GM13977 (cell line): Measurements from ENCODE around the gene NPAS3.

Experiments
- DNase-seq: peaks from one replicate; pipeline ENCODE4 v3.0.0; 2012; ENCODE audit warnings: low spot score
- in situ Hi-C: fragments of 300-500 bp; cut with MboI; formaldehyde crosslinking; loops from one replicate; pipeline ENCODE4 v1.12.0; 2022; ENCODE audit warnings: low sequenced_read_pairs, low pct_unique_long_range_greater_than_20kb, mixed read lengths, inconsistent platforms; ENCODE audit not compliant: unreplicated experiment
- TF ChIP-seq, protein P1 (sequence below): IDR thresholded peaks from 2 replicates; pipeline ENCODE4 v1.5.1; 2012; ENCODE audit warnings: mild to moderate bottlenecking, control low read depth; ENCODE audit not compliant: insufficient read depth; ENCODE audit errors: extremely low read depth, missing control alignments

NPAS3 gene

GRCh38 chr14:33792009-33792719, 853.5 kb downstream of the NPAS3 start:
- TF ChIP-seq, protein P1, sequence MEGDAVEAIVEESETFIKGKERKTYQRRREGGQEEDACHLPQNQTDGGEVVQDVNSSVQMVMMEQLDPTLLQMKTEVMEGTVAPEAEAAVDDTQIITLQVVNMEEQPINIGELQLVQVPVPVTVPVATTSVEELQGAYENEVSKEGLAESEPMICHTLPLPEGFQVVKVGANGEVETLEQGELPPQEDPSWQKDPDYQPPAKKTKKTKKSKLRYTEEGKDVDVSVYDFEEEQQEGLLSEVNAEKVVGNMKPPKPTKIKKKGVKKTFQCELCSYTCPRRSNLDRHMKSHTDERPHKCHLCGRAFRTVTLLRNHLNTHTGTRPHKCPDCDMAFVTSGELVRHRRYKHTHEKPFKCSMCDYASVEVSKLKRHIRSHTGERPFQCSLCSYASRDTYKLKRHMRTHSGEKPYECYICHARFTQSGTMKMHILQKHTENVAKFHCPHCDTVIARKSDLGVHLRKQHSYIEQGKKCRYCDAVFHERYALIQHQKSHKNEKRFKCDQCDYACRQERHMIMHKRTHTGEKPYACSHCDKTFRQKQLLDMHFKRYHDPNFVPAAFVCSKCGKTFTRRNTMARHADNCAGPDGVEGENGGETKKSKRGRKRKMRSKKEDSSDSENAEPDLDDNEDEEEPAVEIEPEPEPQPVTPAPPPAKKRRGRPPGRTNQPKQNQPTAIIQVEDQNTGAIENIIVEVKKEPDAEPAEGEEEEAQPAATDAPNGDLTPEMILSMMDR = no peak
- in situ Hi-C loops = loop anchor here (10.0 to 25.0 kb wide), 2 partner anchors 1080 to 1207 kb away; no protein-coding TSS in a partner anchor
- DNase-seq = peak; percentile 23

DNA sequence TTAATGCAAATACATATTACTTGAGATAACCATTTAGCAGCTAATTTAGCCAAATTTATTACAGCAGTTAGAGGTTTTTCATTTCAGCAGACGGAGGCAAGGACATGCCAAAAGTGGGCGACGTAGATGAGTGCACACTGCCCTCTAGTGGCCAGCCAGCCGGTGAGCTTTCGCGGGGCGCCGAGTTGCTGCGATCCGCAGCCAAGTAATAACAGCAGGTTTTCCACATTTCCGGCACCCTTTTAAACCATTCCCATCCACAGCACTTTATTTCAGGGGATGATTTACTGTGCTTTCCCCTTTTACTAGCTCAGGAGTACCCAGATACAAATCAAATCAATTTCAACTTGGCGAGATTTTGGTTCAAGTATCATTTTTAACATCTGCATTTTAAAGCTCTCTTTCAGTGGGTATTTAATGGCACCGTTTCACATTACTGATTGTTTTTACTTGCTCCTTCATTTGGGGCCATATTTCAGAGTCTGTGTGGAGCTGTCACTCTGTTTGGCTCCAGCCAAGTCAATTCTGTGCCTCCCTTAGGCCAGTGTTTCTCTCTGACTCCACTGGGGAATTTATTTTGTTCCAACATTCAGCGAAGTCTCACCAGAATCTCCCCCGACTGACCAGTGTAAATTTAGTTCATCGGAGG, 854.2 kb downstream of the NPAS3 start:
- in situ Hi-C loops = loop anchor here (10.0 to 25.0 kb wide), 2 partner anchors 1081 to 1208 kb away; no protein-coding TSS in a partner anchor
- TF ChIP-seq, protein P1 = peak; percentile 95

DNA sequence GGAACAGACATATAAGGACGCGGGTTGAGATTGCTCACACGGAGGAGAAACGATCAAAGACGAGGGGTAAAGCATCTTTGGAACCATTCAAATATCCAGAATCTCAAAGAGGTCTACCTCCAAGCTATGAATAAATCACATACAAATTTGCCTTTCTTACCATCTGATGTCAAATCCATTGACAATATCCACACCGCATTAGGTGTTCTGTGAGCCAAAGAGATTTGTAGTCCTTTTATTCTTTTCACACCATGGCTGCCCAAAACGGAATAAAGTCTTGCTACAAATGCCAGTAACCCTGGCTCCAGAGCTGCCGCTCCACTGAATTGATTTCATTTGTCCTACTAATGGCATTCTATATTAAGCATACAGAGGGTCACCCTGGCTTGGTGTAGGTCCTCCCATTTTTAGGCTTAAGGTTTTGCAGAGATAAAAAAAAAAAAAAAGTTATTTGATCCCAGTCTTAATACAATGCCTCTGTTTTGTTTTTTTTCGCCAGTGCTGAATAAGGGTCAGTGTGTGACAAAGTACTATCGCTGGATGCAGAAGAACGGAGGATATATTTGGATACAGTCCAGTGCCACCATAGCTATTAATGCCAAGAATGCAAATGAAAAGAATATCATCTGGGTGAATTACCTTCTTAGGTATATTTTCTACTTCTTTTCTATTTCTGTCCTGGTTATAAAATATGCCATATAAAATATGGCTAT, 854.9 kb downstream of the NPAS3 start:
- TF ChIP-seq, protein P1 = no peak
- DNase-seq = no peak
- in situ Hi-C loops = loop anchor here (10.0 to 25.0 kb wide), 2 partner anchors 1081 to 1209 kb away; no protein-coding TSS in a partner anchor

More for the DNA sequence above, 854.2 kb downstream of the NPAS3 start:
- DNase-seq = peak; percentile 73

- TF ChIP-seq, protein P1 = no peak
- DNase-seq = no peak
- in situ Hi-C loops = loop anchor here (10.0 to 25.0 kb wide), 2 partner anchors 1083 to 1210 kb away; no protein-coding TSS in a partner anchor
Measured at GRCh38 chr14:33794791-33795305, 856.2 kb downstream of the NPAS3 start.

DNA sequence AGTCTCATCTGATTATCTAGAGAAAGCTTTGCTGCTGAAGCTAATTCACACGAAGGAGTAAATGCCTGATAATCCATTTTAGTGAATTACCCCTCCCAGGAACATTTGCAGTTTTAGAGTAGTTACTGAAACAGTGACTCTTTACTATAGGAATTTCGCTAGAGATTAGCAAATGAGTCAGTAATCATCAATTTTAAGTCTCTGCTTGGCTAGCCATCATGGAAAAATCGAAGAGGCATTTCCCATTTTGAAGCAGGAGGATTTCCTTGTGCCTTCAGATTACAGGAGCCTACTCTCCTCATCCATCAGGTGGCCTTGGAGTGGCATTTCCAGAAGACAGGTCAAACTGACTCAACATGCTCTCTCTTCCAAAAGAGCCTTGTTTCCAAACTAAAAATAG, 857.7 kb downstream of the NPAS3 start:
- no peak for DNase-seq
- in situ Hi-C loops = loop anchor here (10.0 to 25.0 kb wide), 2 partner anchors 1084 to 1212 kb away; no protein-coding TSS in a partner anchor
- TF ChIP-seq, protein P1 = no peak
